Inflammatory macrophage treated with lipopolysaccharide for 1 hour (primary cell): Measurements from ENCODE around the gene MRPL44.

Source experiments
- DNase-seq, 2 donors: peaks; one replicate each; pipeline ENCODE4 v3.0.0-alpha.2; 2020 to 2022

MRPL44 gene

GRCh38 chr2:224014336-224014735 is 57.1 kb downstream of the MRPL44 start:
- DNase-seq = no peak

GRCh38 chr2:224016963-224017362 is 59.7 kb downstream of the MRPL44 start:
- no peak for DNase-seq
